ENCODE results near the gene FBLN1. TPM values are rescaled to one million over a fixed set of nuclear protein-coding genes. Genes with fewer than 3 reads are reported as not detected.

Gene FBLN1
- total RNA-seq, 4 donors from 2014 or later: 131 to 349 (median 293) TPM

GRCh38 chr22:45631841-45632238 is 129.2 kb downstream of the FBLN1 start:
- ATAC-seq (ENCODE audit: low FRiP score): no peak
- no peak for TF ChIP-seq CTCF (IDR thresholded peaks at IDR 0.05)
- no peak for DNase-seq (ENCODE audit: low spot score)

- no peak for DNase-seq (ENCODE audit: low spot score)
- no peak for ATAC-seq (ENCODE audit: low FRiP score)
- no peak for TF ChIP-seq CTCF (IDR thresholded peaks at IDR 0.05)
Measured at GRCh38 chr22:45632791-45633515, 130.3 kb downstream of the FBLN1 start.

- no peak for ATAC-seq (ENCODE audit: low FRiP score)
Measured at GRCh38 chr22:45636683-45637082, 134.0 kb downstream of the FBLN1 start.

GRCh38 chr22:45638197-45638596 is 135.5 kb downstream of the FBLN1 start:
- no peak for TF ChIP-seq CTCF (IDR thresholded peaks at IDR 0.05)
- ATAC-seq (ENCODE audit: low FRiP score): no peak
- no peak for DNase-seq (ENCODE audit: low spot score)

More at GRCh38 chr22:45636683-45637082, 134.0 kb downstream of the FBLN1 start:
- no peak for TF ChIP-seq CTCF (IDR thresholded peaks at IDR 0.05)
- DNase-seq (ENCODE audit: low spot score): no peak

GRCh38 chr22:45638834-45639746 is 136.4 kb downstream of the FBLN1 start:
- ATAC-seq (ENCODE audit: low FRiP score) (peak; percentile 81), DNase-seq (ENCODE audit: low spot score) (peak; percentile 48)
- no peak for TF ChIP-seq CTCF (IDR thresholded peaks at IDR 0.05)

GRCh38 chr22:45639747-45640102 is 137.0 kb downstream of the FBLN1 start:
- DNase-seq (ENCODE audit: low spot score) (no peak), ATAC-seq (ENCODE audit: low FRiP score) (no peak)
- no peak for TF ChIP-seq CTCF (IDR thresholded peaks at IDR 0.05)
